Uterus (tissue), 2 donors: ENCODE data around the gene INTS4.
"Not testable (repeated sequence)": the region's sequence is repeated elsewhere in the genome, so short reads cannot be mapped to it uniquely, and the experiment has no call there.

ENCODE experiments used
- CTCF ChIP-seq, 4 experiments: fragments of 200-600 bp in 2 of 4; fragments of 450-650 bp in 2 of 4; sonication (generic) in 2 of 4; IDR thresholded peaks; one replicate each; pipeline ENCODE4 v1.5.1; 2016 to 2019; ENCODE audit warnings: antibody characterized with exemption in 4 of 4, mild to moderate bottlenecking in 2 of 4, moderate library complexity in 1 of 4
- POLR2A ChIP-seq, 2 donors: fragments of 450-650 bp; IDR thresholded peaks; one replicate each; pipeline ENCODE4 v1.6.1; 2016; ENCODE audit warnings: antibody characterized with exemption in 2 of 2, mild to moderate bottlenecking in 1 of 2, moderate library complexity in 1 of 2

GRCh38 chr11:77878247-77878646 is 116.2 kb downstream of the INTS4 start:
- not testable (repeated sequence) for TF ChIP-seq CTCF, POLR2A (IDR thresholded peaks at IDR 0.05)
